AG08396 (cell line): ENCODE data around the gene PRSS27.
A peak's percentile ranks its signal among the peaks of the same experiment; 100 is the strongest.
"Not testable (repeated sequence)": the region's sequence is repeated elsewhere in the genome, so short reads cannot be mapped to it uniquely, and the experiment has no call there.

Experiments
- DNase-seq: peaks from one replicate; pipeline ENCODE4 v3.0.0; 2012; ENCODE audit warnings: low spot score, mixed read lengths

Gene PRSS27

DNA sequence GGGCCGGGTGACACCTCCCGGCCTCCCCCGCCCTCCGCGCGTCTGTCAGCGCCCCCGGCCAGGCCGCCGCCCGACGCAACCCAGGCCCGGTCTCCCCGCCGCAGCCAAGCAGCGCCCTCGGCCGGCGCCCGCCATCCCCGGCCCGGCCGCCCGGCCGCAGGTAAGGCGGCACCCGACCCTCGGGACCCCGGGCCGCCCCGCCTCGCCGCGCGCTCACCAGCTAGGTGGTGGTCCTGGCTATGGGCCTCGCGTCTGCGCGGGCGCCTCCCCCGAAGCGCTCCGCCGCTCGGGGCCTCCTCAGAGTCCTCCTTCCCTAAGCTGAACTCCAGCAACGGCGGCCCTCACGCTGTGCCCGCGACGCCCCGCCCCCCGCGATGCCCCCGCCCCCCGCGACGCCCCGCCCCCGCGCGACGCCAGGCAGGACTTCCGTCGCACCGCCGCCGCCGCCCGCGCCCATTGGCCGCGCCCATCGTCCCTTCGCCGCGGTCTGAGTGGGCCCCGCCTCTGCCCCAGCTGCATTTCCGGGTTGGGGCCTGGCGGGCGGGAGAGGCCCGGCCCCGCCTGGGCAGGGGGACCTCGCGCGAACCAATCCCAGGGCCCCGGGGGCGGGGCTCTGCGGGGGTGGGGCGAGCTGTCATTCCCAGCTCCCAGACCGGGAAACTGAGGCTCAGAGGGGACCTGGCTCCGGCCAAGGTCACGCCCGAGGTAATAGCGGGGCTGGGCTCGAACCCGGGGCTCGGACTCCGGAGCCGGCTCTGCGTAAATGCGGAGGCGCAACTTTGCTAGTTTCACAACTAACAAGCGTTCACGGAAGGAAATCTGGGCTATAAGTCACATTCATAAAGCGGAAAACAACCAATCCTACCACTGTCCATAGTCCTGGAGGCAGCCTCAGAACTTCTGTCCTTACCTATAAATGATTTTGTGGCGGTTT is 46.7 kb downstream of the PRSS27 start:
- peak; percentile 97 for DNase-seq

DNA sequence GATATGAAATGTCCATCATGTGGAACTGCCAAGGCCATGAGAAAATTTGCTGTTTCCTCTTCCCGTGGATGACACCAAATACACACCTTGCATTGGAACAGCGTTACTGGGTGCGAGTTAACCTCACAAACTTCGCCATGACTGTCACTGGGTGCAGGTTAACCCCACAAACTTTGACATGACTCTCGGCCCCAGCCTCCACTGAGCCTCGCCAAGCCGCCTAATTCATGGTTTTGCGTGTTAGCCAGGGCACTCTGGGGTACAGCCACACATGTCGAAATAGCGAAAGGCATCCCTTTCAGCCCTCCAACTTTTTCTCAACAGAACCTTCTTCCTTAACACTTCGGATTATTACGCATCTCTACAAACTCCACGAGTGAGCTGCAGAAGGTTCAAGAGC is 48.3 kb downstream of the PRSS27 start:
- no peak for DNase-seq

DNA sequence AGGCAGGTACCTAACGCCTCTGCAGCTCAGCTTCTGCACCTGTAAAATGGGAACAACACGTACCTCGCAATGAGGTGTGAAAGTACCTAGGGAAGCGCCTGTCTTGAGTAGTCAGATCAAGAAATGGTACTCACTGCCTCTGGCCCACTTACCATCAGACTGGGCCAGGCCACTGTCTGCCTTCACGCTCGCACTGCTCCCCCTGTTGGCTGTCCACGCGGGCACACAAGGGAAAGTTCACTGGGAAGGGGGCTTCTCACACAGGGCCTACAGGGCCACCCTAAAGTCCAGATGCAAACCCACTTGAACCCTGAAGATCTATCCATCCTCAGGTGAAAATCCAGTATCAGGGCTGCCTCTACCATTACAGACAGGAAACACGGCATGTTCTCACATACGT is 48.8 kb downstream of the PRSS27 start:
- not testable (repeated sequence) for DNase-seq

DNA sequence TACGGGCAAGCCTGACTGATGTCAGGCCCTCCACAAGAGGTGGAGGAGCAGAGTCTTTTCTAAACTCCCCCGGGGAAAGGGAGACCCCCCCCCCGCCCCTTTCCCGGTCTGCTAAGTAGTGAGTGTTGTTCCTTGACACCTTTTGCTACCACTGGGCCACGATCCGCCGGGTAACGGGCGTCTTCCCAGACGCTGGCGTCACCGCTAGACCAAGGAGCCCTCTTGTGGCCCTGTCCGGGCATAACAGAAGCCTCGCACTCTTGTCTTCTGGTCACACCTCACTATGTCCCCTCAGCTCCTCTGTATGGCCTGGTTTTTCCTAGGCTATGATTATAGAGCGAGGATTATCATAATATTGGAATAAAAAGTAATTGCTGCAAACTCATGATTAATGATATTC is 50.0 kb downstream of the PRSS27 start:
- DNase-seq: peak; percentile 18

DNA sequence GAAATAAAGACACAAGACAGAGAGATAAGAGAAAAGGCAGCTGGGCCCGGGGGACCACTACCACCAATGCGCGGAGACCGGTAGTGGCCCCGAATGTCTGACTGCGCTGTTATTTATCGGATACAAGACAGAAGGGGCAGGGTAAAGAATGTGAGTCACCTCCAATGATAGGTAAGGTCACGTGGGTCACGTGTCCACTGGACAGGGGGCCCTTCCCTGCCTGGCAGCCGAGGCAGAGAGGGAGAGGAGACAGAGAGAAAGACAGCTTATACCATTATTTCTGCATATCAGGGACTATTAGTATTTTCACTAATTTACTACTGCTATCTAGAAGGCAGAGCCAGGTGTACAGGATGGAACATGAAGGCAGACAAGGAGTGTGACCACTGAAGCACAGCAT is 50.4 kb downstream of the PRSS27 start:
- not testable (repeated sequence) for DNase-seq

DNA sequence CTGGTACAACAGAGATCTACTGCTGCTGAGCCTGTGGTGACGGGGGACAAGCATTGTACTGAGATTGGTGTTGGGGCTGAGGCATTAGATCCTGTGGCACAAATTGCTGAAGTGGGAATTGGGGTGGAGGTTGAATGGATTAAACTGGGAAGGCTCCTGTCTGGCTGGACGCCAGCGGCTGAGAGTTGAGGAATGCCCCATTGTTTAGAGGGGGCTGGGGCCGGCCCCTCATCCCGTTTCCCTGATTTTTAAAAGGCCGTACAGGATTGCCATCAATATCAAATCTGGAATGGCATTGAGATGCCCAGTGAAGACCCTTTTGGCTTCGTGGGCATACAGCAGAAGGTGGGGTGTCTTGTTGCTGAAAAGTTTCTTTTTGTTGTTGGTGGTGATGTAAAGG is 53.4 kb downstream of the PRSS27 start:
- not testable (repeated sequence) for DNase-seq

DNA sequence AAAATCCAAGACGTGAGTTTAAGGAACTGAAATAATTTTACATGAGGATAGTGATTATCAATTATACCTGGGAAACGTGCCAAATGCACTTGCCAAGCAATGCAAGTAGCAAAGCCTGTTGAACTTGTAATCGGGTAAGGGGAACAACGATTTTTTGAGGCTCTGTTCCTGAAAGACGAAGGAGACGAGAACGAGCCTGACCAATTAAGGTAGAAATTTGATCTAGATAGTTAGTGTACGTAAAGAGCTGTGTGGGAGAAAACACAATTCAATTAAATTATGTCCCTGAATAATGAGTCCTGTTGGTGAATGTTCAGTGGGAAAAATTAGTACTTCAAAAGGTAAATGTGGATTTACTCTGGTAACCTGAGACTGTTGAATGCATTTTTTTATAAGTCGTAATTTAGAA is 55.4 kb downstream of the PRSS27 start:
- no peak for DNase-seq

DNA sequence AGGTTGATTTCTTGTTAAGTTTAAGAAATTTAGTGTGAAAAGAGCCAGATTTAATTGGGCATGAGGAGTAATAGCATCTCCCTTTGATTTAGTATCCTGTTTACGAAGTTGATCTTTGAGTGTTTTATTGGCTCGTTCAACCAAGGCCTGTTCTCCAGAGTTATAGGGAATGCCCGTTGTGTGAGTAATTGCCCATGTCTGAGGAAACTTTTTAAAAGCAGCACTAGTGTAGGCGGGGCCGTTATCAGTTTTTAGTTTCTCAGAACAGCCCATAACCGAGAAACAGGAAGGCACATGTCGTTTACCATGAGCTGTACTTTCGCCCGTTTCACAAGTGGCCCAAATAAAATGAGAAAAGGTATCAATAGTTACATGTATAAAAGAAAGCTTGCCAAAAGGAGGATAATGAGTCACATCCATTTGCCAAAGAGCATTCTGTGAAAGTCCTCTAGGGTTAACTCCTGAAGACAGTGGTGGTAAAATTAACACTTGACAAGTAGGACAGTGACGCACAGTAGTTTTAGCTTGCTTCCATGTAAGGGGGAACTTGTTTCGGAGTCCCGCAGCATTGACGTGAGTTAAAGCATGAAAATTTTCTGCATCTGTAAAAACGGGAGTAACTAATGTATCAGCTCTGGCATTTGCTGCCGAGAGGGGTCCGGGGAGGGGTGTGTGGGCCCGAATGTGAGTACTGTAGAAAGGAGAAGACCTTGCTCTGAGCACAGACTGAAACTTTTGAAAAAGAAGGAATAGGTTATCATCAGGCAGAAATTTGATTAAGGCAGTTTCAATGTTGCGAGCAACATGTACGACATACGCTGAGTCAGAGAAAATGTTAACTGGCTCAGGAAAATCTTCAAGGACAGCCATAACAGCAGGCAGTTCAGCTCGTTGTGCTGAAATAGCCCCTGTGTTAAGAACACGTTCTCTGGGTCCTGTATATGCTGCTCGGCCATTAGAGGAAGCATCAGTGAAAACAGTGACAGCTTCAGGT is 56.2 kb downstream of the PRSS27 start:
- DNase-seq: no peak
